H54 (cell line): ENCODE results near the gene SLC2A11.
"Not testable (repeated sequence)": the region's sequence is repeated elsewhere in the genome, so short reads cannot be mapped to it uniquely, and the experiment has no call there.

Experiments used
- DNase-seq: peaks from one replicate; pipeline ENCODE4 v3.0.0; 2011; ENCODE audit warnings: low spot score, mixed read lengths; ENCODE audit not compliant: insufficient read length
- FAIRE-seq: peaks from 3 replicates; lab custom pipeline; 2011; peaks lifted over from hg19 to GRCh38; lab: Jason Lieb, UNC
- POLR2A ChIP-seq: IDR thresholded peaks from 2 replicates; pipeline ENCODE4 v1.6.1; 2011; ENCODE audit warnings: low read depth, mild to moderate bottlenecking, low read length

SLC2A11 gene

DNA sequence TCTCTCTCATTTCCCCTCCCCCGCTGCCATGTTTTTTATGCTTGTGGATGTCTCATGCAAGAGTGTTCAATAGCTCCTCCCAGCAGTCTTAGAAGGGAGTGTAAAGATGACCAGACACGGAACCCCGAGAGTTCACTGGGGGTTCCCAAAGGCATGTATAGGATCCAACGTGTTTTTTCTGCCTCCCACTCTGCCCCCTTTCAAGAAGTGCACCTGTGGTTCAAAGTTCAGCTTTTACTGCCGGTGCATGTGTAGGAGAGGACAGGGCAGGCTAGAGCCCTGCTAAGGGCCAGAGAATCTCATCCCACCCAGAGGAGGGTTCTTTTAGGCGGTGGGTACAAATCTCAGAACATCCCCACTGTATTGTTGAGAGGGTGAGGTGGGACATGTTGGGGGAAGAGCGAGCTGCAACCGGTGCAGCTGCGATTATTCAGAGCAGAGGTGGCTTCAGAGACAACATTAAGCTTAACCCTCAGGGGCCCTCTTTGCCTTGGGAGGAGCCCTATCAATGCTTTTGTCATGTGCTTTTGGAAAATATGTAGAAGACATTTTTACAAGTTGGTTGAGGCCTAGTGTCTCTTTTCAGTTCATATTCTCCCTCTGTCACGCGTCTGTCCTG, 51.0 kb downstream of the SLC2A11 start:
- TF ChIP-seq POLR2A, result no peak
- FAIRE-seq (no peak), DNase-seq (no peak)

DNA sequence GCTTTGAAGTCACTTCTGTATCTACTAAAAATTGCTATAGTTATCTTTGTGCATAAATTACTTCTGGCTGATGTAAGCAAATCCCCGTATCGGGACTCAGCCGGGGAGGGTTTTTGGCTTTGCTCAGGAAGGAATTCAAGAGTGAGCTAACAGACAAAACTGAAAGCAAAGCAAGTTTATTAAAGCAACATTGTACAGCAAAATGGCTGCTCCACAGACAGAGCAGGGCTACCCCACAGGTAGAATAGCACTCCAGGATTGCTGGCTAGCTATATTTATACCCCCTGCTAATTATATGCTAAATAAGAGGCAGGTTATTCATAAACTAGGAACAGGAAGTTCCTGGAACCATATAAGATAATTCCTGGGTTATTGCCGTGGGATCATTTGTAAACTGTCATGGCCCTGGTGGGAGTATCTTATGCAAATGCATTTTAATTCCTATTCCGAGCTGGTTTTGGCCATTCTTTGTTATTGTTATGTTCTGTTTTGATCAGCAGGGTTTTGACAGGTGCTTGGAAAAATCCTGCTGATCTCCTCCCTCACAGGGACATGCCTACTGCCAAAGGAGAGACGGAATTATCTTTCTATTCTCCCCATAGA, 51.7 kb downstream of the SLC2A11 start:
- no peak for TF ChIP-seq POLR2A

DNA sequence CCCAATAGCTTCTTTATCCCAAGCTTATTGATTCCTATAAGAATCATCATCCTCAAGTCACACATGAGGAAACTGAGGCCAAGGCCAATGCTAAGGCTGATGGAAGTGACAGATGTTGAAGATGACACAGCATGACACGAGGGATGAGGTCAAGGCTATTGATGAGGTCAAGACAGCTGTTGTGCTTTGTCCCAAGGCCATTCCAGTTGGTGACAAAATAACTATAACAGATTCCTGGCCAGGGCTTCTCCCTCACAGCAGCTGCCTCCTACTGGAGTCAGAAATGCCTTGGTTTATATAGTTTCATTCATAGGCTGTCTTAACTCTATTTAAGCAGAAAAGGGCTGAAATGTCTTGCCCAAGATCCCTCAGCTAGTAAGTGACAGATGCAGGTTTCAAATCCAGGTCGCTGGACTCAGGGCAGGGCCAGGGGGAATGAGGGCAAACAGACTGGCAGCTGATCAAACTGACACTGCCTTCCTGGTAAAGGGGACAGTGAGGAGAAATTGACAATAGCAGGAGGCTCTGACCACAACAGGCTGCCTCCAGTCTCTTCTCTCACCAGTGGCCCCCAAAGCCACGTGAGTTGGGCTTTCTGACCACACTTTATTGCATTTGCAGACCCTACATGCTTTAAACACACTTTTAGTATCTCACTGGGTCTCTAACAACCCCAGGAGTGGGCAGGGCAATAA, 53.0 kb downstream of the SLC2A11 start:
- TF ChIP-seq POLR2A, result no peak
- FAIRE-seq, result no peak
- DNase-seq, result no peak

More for the DNA sequence above, 51.7 kb downstream of the SLC2A11 start:
- no peak for FAIRE-seq
- DNase-seq, result no peak

DNA sequence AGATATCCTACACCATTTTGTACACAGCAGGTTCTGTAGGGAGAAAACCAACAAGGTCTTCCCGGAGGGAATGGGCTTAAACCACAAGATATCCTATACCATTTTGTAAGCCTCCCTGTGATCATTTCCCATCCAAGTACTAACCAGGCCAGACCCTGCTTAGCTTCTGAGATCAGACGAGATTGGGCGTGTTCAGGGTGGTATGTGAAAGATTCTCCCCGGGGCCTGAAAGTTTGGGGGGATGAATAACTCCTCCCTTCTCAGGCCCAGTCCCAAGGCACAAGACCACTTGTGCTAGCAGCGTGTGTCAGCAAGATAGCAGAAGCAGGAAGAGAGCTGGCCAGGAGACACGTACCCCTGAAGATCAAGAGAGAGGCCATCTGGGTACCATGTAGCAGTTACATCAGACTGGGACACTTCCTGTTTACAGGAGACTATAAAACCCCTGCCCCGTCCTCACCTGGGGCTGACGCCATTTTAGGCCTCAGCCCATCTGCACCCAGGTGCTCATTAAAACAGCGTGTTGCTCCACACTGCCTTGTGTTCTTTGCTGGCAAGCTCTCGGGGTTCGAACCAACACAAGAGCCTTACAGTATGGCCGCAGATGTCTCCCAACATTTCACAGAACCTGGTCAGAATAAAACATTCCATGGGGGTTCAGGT, 53.8 kb downstream of the SLC2A11 start:
- TF ChIP-seq POLR2A, result no peak
- FAIRE-seq (no peak), DNase-seq (no peak)

DNA sequence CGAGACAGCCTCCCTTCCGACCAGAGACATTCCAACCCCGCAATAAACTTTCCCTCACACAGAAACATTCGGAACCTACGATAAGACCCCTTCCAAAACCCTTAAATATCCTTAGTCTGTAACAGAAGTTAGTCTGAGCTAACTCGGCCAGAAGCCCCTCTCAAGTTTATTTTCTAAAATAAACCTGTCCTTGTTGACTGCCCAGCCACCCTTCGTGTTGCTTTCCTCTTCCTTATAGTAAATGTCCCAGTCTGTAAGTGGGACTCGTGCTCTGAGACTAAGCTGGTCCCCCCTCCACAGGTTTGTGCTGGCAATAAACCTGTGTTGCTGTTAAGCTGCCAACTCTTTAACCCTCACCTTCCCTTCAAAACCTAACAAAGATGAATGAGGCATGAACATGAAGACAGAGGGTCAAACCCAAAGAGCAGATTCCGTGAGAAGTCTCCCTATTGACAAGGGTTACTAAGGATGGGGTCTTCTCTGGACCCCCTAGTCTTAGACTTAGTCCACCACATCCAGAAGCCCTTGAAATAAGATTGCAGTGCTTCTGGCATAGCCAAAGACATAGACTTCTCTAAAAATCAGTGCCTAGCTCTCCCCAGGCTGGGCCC, 54.7 kb downstream of the SLC2A11 start:
- TF ChIP-seq POLR2A, result no peak
- DNase-seq (no peak), FAIRE-seq (no peak)

DNA sequence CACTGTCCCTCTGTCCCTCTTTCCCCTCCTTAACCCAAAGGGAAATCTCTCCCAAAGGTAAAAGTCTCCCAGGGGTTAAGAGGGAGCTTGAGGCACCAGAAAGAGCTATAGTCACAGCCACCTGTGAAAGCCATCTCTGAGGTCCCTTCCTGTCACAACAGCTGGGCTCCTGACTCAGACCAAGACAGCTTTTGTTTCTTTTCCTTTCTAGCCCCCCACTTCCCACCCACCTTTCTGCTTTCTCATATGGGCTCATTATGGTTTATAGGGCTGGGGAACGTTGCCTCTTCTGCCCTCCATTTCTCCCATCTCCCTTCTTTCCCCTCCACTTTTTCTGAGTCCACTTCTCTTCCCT, 55.6 kb downstream of the SLC2A11 start:
- no peak for TF ChIP-seq POLR2A
- FAIRE-seq (no peak), DNase-seq (no peak)

DNA sequence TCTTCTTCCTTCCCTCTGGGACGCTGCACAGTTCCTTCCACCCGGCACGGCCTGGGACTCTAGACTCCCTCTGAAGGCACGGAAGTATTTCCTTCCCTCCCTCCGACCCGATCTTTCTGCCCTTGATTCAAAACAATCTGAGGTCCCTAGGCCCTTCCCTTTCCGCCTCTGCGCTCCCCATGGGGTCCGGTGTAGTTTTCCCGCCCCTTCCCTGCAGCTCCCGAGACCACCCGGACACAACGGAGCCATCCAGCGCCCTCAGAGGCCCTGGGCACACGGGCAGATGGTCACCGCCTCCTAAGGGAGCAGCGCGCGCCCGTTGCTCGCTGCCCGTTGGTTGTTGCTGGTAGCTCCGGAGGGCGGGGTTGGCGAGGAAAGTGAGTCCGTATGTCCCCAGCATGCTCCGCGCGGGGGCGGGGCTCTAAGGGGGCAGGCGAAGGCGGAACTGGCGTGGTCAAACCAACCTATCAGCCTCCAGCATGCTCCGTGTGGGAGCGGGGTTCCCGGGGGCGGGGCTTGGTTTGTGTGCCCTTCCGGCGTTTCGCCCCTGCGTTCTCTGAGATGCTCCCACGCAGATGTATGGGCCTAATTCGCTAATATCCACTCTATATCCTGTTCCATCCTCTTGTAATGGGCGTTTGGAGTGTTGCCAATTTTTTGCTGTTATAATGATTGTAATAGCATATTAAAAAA, 56.1 kb downstream of the SLC2A11 start:
- TF ChIP-seq POLR2A, result peak; percentile 90
- FAIRE-seq (peak; percentile 93), DNase-seq (peak; percentile 86)

DNA sequence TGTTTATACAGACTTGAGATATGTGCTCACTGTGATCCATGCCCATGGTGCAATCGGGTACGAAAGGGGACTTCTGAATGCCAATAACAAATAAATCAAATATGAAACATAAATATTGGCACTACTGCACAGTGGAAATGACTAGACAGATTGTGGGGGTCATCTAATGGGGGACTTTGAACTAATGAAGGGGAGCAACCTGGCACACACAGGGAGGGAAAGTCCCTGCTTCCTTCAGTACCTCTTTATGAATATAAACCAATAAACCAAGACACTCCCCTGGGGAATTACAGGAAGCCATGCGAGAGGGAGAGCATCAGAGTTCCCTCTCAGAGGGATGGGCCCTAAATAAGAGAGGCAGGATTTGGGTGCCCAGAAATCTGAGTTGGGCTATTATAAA, 57.6 kb downstream of the SLC2A11 start:
- TF ChIP-seq POLR2A, result no peak
- no peak for FAIRE-seq
- DNase-seq, result no peak

DNA sequence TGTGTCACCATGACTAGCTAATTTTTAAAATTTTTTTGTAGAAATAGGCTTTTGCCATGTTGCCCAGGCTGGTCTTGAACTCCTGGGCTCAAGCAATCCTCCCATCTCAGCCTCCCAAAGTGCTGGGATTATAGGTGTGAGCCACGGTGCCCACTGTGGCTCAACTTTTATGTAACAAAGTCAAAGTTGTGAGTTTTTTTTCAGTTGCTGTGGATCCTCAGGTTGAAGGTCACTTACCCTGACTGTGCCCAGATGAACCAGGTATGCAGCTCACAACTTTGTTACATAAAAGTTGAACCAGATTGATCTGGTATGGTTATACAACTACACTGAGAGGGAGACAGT, 62.6 kb downstream of the SLC2A11 start:
- not testable (repeated sequence) for DNase-seq, FAIRE-seq

DNA sequence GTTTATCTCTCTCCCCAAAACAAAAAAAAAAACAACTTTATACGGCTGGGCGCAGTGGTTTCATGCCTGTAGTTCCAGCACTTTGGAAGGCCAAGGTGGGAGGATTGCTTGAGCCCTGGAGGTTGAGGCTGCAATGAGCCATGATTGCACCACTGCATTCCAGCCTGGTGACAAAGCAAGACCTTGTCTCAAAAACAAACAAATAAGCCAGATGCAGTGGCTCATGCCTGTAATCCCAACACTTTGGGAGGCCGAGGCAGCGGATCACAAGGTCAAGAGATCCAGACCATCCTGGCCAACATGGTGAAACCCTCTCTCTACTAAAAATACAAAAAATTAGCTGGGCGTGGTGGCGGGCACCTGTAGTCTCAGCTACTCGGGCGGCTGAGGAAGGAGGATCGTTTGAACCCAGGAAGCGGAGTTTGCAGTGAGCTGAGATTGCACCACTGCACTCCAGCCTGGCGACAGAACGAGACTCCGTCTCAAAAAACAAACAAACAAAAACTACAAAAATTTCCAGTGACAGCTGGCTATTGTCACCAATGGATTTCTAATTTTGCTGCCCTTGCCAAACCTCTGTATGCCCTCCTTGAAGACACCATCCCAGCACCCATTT, 64.0 kb downstream of the SLC2A11 start:
- FAIRE-seq, DNase-seq: not testable (repeated sequence)

DNA sequence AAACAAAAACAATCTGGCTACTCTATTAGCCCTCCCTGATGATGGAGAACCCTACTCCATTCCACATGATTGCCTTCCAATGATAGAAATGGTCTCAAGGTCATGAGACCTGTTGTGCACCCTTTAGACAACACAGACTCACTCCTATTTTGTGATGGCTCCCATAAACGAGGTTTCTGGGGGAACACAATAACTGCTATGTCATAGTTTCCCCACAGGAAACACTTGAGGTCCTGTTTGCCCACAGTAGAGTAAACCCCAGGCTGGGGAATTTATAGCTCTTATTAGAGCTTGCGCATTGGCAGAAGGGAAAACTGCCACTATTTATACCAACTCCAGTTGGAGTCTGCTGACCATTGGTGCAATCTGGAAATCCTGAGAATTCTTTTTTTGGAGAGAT, 65.2 kb downstream of the SLC2A11 start:
- no peak for DNase-seq
- TF ChIP-seq POLR2A, result no peak
- FAIRE-seq, result no peak

DNA sequence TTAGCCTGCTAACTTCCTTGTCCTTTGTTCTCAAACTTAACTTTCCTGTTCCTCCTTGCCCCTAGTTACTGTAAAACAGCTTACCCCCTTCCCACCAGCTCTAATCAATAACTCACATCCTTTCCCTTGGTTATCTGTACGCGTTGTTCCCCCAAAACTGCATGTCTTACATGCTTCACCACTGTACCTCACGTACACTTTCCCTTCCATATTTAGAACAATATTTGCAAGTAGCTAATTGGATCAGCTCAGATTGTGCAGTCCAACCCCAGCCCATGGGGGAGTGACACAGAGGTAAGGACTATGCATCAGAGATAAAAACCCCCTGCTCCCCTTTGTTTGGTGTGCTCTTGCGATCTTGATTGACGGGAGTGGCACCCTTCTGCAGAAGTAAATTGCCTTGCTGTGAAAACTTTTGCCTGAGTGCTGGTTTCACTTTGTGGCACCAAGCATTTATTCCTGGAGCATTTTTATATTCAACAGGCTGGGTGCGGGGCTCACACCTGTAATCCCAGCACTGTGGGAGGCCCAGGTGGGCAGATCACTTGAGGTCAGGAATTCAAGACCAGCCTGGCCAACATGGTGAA, 67.4 kb downstream of the SLC2A11 start:
- DNase-seq (no peak), FAIRE-seq (no peak)
- TF ChIP-seq POLR2A, result no peak

DNA sequence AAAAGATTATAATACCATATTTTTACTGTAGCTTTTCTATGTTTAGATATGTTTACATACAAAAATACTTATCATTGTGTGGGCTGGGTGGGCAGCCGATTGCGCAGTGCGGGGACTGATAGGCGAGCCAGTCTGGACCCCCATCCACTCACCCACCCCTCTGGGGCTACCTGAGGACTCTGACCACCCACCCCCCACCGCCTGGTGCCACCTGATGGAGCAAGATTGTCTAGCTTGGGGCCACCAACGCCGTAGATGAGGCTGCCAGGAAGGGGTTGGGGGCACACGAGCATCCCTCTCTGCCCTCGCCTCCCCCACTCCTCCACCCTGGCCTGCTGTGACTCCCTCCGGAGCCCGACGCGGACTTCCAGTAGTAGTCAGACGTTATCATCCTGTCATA, 68.9 kb downstream of the SLC2A11 start:
- FAIRE-seq (no peak), DNase-seq (no peak)
- no peak for TF ChIP-seq POLR2A
